Measurements from ENCODE around the gene UBE2S.
"Not testable (repeated sequence)": the region's sequence is repeated elsewhere in the genome, so short reads cannot be mapped to it uniquely, and the experiment has no call there.

The UBE2S gene

DNA sequence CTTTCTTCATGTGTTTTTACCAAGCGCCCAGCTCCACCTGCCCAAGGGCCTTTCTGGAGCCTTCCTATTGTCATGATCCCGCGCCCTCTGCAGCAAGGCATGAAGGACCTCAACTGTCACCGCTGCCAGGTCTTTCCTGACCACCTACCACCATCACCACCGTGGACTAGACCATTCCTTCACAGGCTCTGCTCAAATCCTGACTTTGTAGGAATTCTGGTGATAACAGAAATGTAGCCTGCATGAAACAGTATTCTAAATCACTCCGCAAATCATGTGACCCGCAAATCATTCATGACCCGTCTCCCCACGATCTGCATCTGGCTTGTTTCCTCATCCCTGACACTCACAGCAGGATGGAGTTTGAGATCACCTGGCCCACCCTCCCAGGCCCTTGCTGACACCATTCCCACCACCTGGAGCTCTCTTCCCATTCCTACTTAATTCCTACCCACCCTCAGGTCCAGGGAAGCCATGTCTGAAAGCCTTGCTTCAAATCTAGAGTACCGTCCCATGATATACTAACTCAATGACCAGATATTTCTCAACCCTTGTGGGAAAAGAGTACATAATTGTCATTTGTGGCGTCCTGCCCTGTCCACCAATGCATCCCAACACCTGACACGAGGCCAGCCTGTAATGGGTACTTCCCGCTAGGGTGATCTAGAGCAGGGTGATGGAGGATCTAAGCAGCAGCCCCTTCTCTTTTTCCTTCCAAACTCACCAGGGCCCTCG, 1.3 kb downstream of the UBE2S start:
- no peak for DNase-seq (ENCODE audit: low spot score)

DNA sequence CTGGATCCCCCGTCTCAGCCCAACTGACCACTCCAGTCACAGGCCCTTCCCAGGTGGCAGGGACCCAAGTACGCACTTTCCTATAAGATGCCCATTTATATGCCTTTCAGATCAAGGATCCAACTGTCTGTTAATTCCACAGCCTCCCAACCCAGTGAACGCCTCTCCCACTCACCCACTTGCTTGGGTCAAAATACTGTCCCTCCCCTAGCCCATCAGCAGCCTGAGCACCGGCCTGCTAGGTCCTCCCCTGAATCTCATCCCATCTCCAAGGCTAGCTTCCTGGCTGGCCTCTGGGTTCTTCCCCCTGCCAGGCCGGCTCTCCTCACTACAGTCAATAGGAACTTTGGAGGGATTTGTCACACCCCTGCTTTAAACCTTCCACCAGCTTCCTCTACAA, 1.9 kb downstream of the UBE2S start:
- DNase-seq (ENCODE audit: low spot score): no peak

DNA sequence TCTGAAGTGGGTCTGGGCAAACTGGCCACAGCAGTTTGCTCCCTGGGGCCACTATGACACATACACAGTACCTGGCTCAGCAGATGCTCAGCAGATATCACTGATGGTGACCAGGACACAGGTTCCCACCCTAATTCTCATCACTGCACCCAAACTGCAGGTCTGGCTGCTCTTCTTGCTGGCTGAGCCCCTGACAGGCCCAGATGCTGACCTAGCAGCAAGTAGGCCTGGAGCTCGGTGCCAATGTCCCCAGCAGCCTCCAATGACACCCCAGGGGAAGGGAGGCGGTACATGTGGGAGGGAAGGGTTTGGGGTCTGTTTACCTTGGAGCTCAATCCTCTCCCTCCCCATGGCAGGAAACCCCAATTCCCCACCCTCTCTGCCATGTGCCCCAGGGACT, 5.1 kb downstream of the UBE2S start:
- no peak for DNase-seq (ENCODE audit: low spot score)

DNA sequence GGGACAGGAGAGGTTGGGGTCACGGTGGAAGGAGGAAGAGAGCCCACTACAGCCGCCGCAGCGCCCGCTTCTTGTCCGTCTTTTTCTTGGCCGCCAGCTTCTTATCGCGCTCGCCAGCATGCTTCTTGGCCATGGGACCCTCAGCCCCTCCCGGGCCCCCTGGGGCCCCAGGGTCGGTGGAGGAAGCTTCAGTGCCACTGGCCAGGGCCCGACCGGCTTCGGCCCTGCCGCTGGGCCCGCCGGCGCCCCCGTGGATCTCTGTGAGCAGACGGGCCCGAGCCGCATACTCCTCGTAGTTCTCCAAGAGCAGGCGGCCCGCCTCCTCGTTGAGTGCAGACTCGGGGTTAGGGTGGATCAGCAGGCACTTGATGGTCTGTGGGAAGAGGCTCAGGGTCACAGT, 6.2 kb downstream of the UBE2S start:
- not testable (repeated sequence) for DNase-seq (ENCODE audit: low spot score)

DNA sequence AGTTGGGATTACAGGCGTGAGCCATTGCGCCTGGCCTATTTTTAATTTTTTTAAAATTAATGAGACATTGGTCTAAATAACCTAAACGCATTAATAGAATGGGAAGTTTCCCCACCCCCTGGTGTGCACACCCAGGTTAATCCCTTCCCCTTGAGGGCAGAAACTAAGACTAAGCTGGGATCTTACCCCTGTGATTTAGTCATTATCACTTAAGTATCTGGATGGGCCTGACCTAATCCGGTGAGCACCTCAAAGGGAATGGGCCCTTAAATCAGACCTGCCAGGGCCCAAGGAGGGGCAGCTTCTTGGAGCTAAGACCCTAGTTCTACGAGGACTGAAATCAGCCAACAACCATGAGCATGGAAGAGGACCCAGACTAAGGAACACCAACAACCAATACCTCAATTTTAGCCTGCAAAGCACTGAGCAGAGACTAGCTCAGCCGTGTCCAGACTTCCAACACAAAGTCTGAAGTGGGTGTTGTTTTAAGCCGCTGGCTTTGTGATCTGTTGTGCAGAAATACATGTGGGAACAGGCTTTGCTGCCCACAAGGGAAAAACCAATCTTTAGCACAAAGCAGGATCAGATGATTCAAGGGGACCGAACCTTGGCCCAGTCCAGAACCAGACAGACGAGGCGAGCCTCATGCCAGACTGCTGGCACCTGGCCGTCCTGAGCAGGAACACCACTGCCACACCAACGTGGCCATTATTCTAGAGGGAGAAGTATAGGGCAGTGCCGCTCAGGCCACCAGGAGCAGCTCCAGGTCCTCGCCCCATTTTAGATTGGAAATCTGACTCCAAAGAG, 7.1 kb downstream of the UBE2S start:
- DNase-seq (ENCODE audit: low spot score): no peak

DNA sequence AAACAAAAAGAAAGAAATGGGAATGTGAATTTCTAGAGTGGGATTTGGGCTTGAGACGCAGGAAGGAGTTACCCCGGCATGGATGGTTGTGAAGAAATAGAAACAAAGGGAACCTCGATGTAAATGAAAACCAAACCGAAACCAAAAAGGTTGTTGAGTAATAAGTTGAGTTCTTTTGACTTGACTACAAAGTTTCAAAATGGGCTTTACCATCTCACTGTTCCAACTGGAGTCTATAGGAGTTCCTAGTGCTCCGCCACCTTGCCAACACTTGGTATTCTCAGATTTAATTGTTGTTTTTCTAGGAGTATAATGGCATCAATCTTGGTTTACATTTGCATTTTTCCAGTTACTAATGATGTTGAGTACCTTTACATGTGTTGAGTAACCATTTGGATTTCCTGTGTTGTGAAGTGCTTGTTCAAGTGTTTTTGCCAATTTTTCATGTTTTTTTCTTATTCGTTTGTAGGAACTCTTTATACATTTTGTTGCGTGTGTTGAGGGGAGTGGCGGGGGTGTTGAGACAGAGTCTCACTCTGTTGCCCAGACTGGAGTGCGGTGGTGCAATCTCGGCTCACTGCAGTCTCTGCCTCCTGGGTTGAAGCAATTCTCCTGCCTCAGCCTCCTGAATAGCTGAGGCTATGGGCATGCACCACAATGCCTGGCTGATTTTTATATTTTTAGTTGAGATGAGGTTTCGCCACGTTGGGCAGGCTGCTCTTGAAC, 9.2 kb downstream of the UBE2S start:
- DNase-seq (ENCODE audit: low spot score): no peak

DNA sequence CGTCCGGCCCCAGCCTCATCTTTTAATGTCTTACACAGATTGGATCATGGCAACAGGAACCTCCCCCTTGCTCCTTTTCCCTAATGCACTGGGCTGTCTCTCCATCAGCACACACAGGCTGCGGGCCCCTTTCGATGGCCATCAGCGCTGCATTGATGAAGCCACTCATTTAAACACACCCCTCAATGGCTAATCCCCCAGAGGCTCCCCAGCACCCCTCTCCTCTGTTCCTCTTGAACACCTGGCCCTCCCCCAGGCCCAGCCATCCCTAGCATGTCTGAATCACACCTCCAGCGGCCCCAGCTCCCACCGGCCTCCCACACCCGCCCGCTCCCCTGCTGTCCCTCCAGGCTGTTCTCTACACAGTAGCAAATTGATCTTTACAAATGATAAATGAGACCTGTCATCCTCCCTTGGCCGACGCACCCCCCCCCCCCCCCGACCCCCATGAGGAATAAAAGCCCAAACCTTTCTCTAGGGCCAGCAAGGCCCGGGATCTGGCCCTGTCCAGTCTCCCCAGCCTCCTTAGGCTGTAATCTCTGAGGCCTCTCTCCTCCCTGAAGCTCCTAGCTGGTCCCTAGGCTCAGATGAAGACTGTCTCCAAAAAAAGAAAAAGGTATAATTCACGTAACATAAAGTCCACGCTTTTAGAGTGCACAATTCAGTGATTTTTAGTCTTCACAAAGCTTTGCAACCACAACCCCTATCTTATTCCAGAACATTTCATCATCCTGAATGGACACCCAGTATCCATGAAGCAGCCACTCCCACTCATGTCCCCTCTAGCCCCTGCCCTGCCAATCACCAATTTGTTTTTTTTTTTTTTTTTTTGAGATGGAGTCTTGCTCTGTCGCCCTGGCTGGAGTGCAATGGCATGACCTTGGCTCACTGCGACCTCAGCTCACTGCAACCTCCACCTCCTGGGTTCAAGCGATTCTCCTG, 14.5 kb downstream of the UBE2S start:
- DNase-seq (ENCODE audit: low spot score): no peak

DNA sequence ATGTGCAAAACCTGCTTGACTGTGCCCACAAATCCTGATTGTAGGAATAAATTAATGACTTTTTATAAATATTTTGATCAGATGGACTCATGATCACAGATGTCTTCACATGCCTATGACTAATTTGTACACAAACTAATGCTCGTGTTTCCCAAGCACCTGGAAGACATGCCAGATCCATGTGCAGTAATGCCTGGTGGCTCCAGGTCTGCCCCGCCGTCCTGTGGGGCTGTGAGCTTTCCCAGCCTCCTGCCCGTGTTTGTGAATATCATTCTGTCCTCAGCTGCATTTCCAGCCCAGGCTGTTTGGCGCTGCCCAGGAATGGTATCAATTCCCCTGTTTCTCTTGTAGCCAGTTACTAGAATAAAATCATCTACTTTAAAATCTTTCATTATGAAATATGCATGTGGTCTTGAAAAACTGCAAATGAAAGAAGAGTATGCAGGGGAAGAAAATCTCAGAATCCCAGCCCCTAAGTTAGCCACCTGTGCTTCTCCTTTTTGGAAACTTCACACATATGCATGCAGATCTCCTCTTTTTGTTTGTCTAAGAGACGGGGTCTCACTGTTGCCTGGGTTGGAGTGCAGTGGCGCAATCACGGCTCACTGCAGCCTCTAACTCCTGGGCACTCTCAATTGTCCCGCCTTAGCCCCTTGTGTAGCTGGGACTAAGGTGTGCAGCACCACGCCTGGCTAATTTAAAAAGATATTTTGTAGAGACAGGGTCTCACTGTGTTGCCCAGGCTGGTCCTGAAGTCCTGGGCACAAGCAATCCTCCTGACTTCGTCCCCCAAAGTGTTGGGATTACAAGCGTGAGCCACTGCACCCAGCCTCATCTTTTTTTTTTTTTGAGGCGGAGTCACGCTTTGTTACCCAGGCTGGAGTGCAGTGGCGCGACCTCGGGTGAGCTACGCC, 15.6 kb downstream of the UBE2S start:
- no peak for DNase-seq (ENCODE audit: low spot score)

DNA sequence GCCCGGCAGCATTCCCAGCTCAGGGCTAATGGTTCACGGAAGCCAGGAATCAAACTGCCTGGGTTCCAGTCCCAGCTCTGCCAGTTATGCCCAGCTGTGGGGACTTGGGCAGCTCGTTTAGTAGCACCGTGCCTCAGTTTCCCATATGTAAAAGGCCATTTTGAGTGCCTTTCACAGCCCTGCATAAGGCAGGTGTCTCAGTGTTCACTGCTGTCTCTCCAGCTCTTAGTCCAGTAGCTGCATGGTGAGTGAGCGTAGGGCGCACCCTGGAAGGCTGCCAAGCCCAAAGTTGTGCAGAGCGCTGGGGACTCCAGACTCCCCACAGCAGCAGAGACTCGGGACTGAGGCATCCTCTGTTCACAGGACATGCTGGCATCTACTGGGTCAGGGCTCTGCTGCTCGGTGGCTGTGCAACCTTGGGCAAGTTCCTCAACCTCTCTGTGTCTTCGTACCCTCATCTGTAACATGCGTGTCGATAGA, 16.4 kb downstream of the UBE2S start:
- DNase-seq (ENCODE audit: low spot score): no peak

DNA sequence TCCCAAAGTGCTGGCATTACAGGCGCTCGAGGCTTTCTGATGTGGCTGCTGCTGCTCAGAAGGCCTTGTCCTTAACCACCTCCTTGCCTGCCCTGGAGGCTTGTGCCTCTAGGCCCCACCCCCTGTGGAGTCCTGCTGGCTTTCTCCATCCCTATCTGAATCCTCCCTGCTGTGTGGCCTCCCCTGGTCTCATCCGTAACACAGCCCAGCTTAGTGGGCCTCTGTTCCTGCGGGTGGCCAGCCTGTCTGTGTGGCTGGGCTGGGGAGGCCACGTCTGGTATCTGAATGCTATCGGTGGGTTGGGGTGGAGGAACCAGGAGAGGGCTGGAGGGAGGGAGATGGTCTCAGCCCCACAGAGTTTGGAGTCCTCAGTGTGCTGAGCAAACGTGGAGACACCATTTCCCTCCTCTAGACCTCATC, 17.1 kb downstream of the UBE2S start:
- DNase-seq (ENCODE audit: low spot score): no peak

DNA sequence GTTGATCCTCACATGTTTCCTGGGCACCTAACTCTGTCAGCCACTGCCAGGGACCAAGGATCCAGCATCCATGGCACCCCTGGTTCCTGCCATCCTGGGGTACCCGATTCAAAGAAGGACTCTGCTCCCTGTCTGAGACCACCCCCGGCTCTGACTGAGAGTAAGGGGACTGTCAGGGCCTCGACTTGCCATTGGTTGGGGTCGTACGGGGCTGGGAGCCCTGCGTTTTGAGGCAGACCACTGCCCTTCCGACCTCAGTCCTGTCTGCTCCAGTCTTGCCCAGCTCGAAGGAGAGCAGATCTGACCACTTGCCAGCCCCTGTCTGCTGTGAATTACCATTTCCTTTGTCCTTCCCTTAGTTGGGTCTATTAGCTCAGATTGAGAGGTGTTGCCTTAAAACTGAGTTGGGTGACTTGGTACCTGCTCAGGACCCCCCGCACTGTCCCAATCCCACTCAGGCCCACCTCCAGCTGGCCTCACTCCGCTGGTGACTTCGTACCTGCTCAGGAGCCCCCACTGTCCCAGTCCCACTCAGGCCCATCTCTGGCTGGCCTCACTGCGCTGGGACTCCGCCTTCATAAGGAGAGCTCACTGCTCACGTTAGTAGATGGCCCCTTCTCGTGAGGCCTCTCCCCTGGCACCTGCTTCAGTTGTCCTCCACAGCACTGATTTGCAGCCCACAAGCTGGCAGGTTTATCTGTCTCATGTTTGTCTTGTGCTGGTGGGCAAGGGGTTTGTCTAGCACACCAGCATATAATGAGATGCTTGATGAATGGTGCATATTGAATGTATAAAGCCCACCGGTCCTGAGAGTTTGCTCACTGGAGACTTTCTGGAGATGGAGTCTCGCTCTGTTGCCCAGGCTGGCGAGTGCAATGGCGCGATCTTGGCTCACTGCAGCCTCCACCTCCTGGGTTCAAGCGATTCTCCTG, 17.9 kb downstream of the UBE2S start:
- DNase-seq (ENCODE audit: low spot score): no peak

DNA sequence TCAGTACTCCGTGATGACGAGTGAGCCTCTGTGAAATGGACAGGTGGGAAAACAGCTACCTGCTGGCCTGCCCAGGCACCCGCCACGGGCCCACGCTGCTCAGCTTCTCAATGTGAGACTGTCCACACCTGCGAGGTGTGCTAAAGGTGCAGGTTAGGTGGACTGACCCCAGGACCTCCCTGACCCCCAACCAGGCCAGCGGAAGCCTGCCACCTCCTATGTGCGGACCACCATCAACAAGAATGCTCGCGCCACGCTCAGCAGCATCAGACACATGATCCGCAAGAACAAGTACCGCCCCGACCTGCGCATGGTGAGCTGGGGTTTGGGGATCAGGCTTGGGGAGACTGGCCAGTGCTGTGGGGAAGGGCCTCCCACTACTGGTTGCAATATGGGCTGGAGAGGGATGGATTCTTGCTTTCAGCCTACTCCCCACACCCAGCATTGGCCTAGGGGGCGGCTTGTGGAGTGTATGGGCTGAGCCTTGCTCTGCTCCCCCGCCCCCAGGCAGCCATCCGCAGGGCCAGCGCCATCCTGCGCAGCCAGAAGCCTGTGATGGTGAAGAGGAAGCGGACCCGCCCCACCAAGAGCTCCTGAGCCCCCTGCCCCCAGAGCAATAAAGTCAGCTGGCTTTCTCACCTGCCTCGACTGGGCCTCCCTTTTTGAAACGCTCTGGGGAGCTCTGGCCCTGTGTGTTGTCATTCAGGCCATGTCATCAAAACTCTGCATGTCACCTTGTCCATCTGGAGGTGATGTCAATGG, 19.7 kb downstream of the UBE2S start:
- DNase-seq (ENCODE audit: low spot score): no peak

DNA sequence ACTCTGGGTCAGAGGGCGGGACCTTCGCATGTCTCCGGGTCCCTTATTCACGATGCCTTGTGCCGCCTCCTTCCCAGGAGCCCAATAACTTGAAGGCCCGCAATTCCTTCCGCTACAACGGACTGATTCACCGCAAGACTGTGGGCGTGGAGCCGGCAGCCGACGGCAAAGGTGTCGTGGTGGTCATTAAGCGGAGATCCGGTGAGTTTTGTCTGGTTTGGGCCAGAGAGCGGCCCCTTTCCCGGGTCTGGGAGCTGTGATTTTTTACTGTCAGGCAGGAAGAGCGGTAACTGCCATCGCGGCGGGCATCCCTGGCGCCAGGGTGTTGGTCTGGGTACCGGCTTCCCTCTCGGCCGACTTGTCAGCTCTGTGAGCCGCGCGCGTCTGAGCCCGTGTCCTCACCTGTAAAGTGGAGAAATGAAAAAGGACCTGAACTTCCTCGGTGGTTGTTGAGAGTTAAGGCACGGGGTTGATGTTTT, 21.1 kb downstream of the UBE2S start:
- DNase-seq (ENCODE audit: low spot score): no peak

DNA sequence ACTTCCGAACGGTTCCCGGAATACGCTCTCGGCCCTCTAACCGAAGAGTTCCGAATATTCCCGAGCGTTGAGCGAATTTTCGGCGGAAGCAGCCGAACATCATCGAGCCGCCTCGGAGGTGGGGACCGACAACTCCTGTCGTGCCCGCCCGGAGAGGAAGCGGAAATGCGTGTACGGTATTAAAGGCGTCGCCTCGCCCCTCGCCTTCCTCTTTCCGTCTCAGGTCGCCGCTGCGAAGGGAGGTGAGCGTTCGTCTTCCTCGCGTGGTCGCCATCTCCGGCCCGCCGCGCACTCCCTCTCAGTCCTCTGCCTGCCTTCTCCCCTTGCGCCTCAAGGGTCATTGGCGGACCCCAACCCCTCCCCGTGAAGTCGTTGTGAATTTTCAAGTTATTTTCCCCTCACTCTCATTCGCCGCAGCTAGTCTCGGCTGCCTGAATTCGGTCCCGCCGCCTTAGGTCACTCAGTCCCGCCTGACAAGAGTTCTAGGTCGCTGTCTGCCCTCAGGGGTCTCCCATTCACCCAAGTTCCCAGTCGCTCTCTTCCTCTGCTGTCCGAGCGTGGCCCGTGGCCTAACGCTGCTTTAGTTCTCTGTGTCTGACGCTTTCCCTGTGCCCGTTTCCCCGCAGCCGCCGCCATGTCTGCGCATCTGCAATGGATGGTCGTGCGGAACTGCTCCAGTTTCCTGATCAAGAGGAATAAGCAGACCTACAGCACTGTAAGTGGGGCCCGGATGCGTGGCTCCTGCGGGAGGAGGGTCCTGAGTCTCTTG, 21.7 kb downstream of the UBE2S start, which contains the start of gene RPL28:
TSS of gene RPL28 (plus strand) at position 209 of the 769 bp plus-strand sequence. CDS start at position 635, 426 bp downstream.
- peak; percentile 92 for DNase-seq (ENCODE audit: low spot score)

DNA sequence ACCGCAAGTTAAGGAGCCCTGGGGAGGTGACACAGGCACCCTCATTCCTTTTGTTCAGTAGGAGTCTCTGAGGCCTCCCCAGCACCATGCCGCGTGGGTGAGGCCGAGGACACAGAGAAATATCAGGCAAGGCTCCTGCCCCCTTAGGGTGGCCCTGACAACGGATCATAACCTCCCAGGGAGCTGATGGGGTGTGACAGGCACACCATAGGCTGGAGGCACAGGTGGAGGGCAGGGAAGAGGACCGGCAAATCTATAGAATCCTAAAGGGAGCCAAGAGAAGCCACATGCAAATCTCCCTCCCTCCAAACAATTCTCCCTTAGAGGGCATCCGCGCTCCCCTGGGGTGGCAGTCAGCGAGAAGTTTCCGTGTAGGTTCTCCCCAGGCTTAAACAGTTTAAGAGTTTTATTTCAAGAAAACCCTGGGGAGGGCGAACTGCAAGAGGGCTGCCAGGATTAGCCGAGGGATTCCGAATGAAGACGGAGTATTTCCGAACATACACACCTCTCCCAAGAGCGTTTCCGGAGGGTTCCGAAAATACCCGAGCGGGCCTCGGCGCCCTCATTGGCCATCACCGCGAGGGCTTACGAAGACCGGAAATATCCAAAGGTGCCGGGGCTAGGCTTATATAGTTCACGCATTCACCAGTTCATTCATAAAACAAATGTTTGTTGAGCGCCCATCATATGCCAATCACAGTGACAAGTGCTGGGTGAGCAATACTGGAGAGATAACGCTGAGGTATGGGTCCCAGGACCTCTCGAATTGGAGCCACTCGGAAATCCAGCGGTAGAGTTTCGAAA, 22.5 kb downstream of the UBE2S start:
- DNase-seq (ENCODE audit: low spot score): peak; percentile 93

DNA sequence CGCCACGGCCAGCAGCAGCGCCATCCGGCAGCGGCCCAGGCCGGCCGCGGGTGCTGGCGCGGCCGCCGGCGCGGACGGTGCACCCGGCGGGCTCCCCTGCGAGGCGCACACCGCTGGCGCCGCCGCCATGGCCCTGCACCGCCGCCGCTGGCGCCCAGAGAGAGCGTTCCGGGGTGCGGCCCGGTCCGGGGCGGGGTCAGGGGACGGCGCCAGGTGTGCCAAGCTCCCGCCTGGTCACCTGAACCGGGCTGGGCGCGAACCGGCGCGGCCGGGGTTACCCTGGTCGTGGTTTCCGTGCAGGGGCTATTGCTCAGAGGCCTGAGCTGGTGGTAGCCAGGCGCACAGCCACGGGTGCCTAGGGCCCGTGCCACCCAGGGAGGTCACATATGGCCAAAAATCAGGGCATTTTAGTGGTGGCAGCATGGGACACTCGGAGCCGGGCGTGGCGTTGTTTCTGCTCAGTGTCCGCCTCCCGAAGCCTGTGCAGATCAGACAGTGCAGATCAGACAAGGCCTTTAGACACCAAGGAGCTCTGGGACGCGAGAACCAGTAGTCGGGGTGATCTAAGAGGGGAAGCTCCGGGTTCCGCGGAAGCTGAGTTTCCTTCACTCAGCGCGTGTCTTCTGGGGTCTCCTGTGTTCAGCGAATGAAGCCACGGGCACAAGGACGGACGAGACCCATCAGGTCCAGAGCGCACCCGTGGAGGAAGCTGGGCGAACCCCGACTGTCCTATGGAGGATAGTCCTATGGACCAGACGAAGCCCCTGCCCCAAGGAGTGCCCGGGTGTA, 23.3 kb downstream of the UBE2S start, which contains the start of gene TMEM238:
TSS of gene TMEM238 (minus strand) at position 162 of the 789 bp plus-strand sequence. CDS start at position 129, 33 bp downstream.
- DNase-seq (ENCODE audit: low spot score): no peak

All from HuH-7 (cell line).